Neural crest cell (in vitro differentiated cells): Measurements from ENCODE around the gene SKIC2. TPM values are rescaled to one million over a fixed set of nuclear protein-coding genes. Genes with fewer than 3 reads are reported as not detected.
"Not testable (repeated sequence)": the region's sequence is repeated elsewhere in the genome, so short reads cannot be mapped to it uniquely, and the experiment has no call there.

ENCODE experiments used
- DNase-seq: peaks from one replicate; pipeline ENCODE4 v3.0.0; 2021; ENCODE audit warnings: low read depth, mixed read lengths, low spot score
- H3K27ac Mint-ChIP-seq: one replicate; pipeline ENCODE4 v1.8.0; 2021; ENCODE audit warnings: mild to moderate bottlenecking, mixed read lengths; ENCODE audit not compliant: unreplicated experiment
- H3K27me3 Mint-ChIP-seq: 2 replicates; pipeline ENCODE4 v1.8.0; 2021; ENCODE audit warnings: low read depth, mild to moderate bottlenecking, mixed read lengths
- H3K36me3 Mint-ChIP-seq: 2 replicates; pipeline ENCODE4 v1.8.0; 2021; ENCODE audit warnings: low read depth, mild to moderate bottlenecking, mixed read lengths
- H3K4me1 Mint-ChIP-seq: 2 replicates; pipeline ENCODE4 v1.8.0; 2021; ENCODE audit warnings: mixed read lengths
- H3K4me3 Mint-ChIP-seq: one replicate; pipeline ENCODE4 v1.8.0; 2021; ENCODE audit warnings: mild to moderate bottlenecking, mixed read lengths
- H3K9me3 Mint-ChIP-seq: 2 replicates; pipeline ENCODE4 v1.8.0; 2021; ENCODE audit warnings: mixed read lengths
- total RNA-seq: library from RNA; stranded (reverse); gene quantifications from 2 replicates; pipeline ENCODE4 v1.2.1, GENCODE V29; 2021
- TF ChIP-seq, protein P1 (sequence below): fragments of 200-600 bp; sonication (generic); conservative IDR thresholded peaks from 2 replicates; pipeline ENCODE4 v1.5.0; 2021; ENCODE audit warnings: antibody characterized with exemption, mild to moderate bottlenecking

SKIC2 gene
- total RNA-seq, 1 donor from 2014 or later, result 88.7 TPM

DNA sequence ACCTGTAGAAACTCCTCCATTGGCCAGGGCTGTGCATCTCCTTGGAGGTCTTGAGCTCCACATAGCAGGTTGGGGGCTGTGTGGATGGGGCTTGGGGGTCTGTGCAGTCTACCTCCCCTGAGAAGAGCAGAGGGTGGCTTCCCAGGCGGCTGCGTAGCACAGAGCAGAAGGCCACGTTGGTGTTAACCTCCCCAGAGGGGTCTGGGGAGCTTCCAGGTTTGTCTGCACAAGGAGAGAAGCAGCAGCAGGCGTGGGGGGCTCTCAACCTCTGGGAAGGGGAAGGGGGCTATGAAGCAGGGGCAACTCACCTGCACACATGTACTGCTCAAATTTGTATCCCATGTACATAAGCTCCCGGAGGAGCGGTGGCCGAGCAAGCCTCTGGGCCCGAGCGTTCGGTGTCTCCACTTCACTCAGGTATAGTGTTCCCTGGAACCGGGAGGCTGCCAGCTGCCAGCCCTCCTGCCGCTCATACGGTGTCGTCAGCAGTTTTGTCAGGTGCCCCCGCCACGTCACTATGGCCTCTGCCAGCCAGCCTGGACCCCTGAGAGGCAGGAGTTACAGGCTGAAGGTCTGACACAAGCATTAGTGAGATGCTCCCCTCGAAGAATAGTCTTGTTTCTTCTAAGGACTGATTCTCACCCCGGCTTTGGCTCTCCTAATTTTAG is 11.8 kb downstream of the SKIC2 start:
- Mint-ChIP-seq H3K27ac (no peak overlapping the region), H3K27me3 (no peaks in the 10 kb centered on the region), H3K36me3 (peaks cover 21% of the 10 kb centered on the region), H3K4me1 (peaks cover 33% of the 10 kb centered on the region), H3K9me3 (no peaks in the 10 kb centered on the region), H3K4me3 (peak overlapping the region; percentile 100)
- no peak for DNase-seq
- TF ChIP-seq, protein P1, sequence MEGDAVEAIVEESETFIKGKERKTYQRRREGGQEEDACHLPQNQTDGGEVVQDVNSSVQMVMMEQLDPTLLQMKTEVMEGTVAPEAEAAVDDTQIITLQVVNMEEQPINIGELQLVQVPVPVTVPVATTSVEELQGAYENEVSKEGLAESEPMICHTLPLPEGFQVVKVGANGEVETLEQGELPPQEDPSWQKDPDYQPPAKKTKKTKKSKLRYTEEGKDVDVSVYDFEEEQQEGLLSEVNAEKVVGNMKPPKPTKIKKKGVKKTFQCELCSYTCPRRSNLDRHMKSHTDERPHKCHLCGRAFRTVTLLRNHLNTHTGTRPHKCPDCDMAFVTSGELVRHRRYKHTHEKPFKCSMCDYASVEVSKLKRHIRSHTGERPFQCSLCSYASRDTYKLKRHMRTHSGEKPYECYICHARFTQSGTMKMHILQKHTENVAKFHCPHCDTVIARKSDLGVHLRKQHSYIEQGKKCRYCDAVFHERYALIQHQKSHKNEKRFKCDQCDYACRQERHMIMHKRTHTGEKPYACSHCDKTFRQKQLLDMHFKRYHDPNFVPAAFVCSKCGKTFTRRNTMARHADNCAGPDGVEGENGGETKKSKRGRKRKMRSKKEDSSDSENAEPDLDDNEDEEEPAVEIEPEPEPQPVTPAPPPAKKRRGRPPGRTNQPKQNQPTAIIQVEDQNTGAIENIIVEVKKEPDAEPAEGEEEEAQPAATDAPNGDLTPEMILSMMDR, result no peak

DNA sequence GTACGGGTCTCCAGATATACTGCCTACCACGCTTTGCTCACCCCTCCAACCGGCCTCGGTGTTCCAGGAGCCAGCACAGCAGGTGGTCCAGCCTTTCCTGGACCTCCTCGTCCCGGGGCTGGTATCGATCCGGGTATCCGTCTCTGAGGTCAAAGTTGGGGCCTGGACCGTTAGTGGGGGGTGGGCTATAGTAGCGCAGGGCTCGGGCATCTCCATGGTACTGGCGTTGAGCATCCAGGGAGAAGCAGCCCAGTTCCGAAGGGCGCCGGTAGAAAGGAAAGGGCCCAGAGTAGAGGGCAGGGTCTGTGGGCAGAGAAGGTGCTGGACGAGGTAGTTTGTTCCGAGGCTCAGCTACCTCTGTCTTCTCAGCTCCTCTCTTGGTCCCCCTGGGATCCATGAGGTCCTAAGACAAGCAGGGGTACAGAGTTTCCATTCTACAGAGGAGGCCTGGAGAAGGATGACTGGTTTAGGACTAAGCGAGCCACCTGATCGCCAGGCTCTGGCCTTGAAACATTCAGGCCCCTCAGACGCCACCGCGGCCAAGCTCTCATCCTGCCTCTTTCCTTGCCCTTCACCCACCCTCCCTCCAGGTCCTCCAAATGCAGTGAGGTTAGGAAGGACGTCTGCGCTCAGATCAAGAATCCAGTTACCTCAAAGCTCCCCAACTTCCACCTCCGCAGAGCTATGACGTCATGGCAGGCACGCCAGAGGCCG is 12.5 kb downstream of the SKIC2 start:
- Mint-ChIP-seq H3K9me3 (no peaks in the 10 kb centered on the region), H3K27ac (peak overlapping the region; percentile 100), H3K4me1 (peaks cover 33% of the 10 kb centered on the region), H3K36me3 (peaks cover 21% of the 10 kb centered on the region), H3K4me3 (peak overlapping the region; percentile 100), H3K27me3 (no peaks in the 10 kb centered on the region)
- TF ChIP-seq, protein P1, result no peak
- no peak for DNase-seq

DNA sequence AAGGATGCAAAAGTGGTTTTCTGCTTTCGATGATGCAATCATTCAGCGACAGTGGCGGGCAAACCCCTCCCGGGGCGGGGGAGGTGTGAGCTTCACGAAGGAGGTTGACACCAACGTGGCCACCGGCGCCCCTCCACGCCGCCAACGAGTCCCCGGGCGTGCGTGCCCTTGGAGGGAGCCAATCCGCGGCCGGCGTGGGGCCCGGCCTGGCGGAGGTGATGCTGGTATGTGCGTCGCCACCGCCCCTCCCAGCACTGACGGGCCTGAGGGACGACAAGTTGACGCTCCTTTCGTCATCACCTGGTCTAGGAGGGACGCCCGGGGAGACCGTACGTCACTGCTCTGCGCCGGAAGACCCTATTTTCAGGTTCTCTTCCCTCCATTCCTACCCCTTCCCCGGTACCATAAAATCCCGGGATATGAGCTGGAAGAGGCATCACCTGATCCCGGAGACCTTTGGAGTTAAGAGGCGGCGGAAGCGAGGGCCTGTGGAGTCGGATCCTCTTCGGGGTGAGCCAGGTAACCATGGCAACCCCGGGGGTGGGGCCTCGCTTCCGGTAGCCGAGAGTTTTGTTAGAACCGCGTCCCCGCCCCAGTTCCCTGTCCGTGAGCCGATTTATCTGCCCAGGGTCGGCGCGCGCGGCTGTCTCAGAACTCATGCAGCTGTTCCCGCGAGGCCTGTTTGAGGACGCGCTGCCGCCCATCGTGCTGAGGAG is 13.2 kb downstream of the SKIC2 start, which contains the start of gene DXO:
Gene DXO (minus strand): TSS at position 146 of the 716 bp plus-strand sequence. CDS start 463 bp downstream, outside the sequence.
- Mint-ChIP-seq H3K27me3 (no peaks in the 10 kb centered on the region), H3K36me3 (peaks cover 25% of the 10 kb centered on the region), H3K9me3 (no peaks in the 10 kb centered on the region), H3K4me1 (peaks cover 33% of the 10 kb centered on the region), H3K27ac (peak within 1 kb of the TSS; percentile 100), H3K4me3 (peak within 1 kb of the TSS; percentile 100)
- TF ChIP-seq, protein P1, result no peak
- DNase-seq, result peak; percentile 82

DNA sequence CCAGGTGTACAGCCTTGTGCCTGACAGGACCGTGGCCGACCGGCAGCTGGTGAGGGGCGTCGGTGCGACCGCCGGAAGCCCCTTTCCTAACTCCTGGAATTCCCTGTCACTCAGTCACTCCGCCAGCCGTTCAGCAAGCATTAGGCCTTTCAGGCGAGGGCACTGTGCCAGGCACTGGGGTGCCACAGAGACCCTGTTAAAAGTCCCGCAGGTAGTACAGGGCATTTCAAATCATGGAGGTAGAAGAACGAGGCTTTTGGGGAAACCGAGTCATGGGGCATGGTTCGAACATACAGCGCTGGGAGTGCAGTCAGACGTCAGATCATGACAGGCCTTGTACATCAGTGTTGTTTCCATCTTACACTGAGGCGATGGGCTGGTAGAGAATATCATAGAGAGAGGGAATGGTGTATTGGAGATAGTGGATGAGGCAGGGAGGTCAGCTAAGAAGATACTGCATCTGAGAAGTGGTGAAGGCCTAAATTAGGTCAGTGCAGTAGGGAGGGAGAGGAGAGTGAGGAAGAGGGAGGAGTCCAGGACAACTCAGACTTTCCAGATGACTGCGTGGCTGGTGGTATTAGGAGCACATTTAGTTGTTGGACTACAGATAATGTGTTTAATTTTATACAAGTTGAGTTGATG is 13.9 kb downstream of the SKIC2 start:
- TF ChIP-seq, protein P1, result no peak
- Mint-ChIP-seq H3K27me3 (no peaks in the 10 kb centered on the region), H3K27ac (peak overlapping the region; percentile 100), H3K36me3 (peaks cover 25% of the 10 kb centered on the region), H3K4me1 (peaks cover 33% of the 10 kb centered on the region), H3K9me3 (no peaks in the 10 kb centered on the region), H3K4me3 (peak overlapping the region; percentile 100)
- no peak for DNase-seq

DNA sequence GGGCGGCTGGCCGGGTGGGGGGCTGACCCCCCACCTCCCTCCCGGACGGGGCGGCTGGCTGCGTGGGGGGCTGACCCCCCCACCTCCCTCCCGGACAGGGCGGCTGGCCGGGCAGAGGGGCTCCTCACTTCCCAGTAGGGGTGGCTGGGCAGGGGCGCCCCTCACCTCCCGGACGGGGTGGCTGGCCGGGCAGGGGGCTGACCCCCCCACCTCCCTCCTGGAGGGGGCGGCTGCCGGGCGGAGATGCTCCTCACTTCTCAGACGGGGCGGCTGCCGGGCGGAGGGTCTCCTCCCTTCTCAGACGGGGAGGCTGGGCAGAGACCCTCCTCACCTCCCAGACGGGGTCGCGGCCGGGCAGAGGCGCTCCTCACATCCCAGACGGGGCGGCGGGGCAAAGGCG is 17.1 kb downstream of the SKIC2 start:
- Mint-ChIP-seq H3K4me1 (peaks cover 25% of the 10 kb centered on the region), H3K36me3 (peaks cover 20% of the 10 kb centered on the region)
- H3K27me3 Mint-ChIP-seq, H3K4me3 Mint-ChIP-seq, H3K9me3 Mint-ChIP-seq, DNase-seq, H3K27ac Mint-ChIP-seq: not testable (repeated sequence)
